GM20431 (cell line): ENCODE measurements around the gene MYLK.
"Not testable (repeated sequence)": the region's sequence is repeated elsewhere in the genome, so short reads cannot be mapped to it uniquely, and the experiment has no call there.

Source experiments
- in situ Hi-C: fragments of 300-500 bp; cut with MseI, MboI; formaldehyde crosslinking; loops from one replicate; pipeline ENCODE4 v1.15.0; 2020; ENCODE audit warnings: low sequenced_read_pairs; ENCODE audit not compliant: unreplicated experiment

MYLK gene

GRCh38 chr3:123618768-123619484 is 265.2 kb downstream of the MYLK start:
- in situ Hi-C loops, result no loop called here

- in situ Hi-C loops, result no loop called here
Observed at GRCh38 chr3:123618076-123618708, 265.9 kb downstream of the MYLK start.

GRCh38 chr3:123616593-123616992 is 267.5 kb downstream of the MYLK start:
- in situ Hi-C loops, result no loop called here

- in situ Hi-C loops, result no loop called here
Observed at GRCh38 chr3:123613543-123613942, 270.6 kb downstream of the MYLK start.

GRCh38 chr3:123611674-123612073 is 272.5 kb downstream of the MYLK start:
- in situ Hi-C loops, result not testable (repeated sequence)

- in situ Hi-C loops, result no loop called here
Observed at GRCh38 chr3:123611082-123611481, 273.1 kb downstream of the MYLK start.

- in situ Hi-C loops, result no loop called here
Observed at GRCh38 chr3:123610331-123610730, 273.8 kb downstream of the MYLK start.

- in situ Hi-C loops, result no loop called here
Observed at GRCh38 chr3:123609063-123609462, 275.1 kb downstream of the MYLK start.

- in situ Hi-C loops, result no loop called here
Observed at GRCh38 chr3:123608263-123608937, 275.7 kb downstream of the MYLK start.

GRCh38 chr3:123606527-123606926 is 277.6 kb downstream of the MYLK start:
- in situ Hi-C loops, result no loop called here

GRCh38 chr3:123605789-123606234 is 278.3 kb downstream of the MYLK start:
- in situ Hi-C loops, result no loop called here

- in situ Hi-C loops, result not testable (repeated sequence)
Observed at GRCh38 chr3:123603153-123603552, 281.0 kb downstream of the MYLK start.

GRCh38 chr3:123602325-123602724 is 281.8 kb downstream of the MYLK start:
- in situ Hi-C loops, result no loop called here

GRCh38 chr3:123600863-123601262 is 283.3 kb downstream of the MYLK start:
- in situ Hi-C loops, result not testable (repeated sequence)

GRCh38 chr3:123597561-123597960 is 286.6 kb downstream of the MYLK start:
- in situ Hi-C loops, result no loop called here

GRCh38 chr3:123595396-123596180 is 288.5 kb downstream of the MYLK start:
- in situ Hi-C loops, result no loop called here

- in situ Hi-C loops, result no loop called here
Observed at GRCh38 chr3:123593381-123593780, 290.8 kb downstream of the MYLK start.

- in situ Hi-C loops, result no loop called here
Observed at GRCh38 chr3:123590685-123591450, 293.3 kb downstream of the MYLK start.

- in situ Hi-C loops, result no loop called here
Observed at GRCh38 chr3:123587401-123587800, 296.7 kb downstream of the MYLK start.

- in situ Hi-C loops, result no loop called here
Observed at GRCh38 chr3:123586968-123587367, 297.2 kb downstream of the MYLK start.
